ENCODE results near the gene GRIK4.

DNA sequence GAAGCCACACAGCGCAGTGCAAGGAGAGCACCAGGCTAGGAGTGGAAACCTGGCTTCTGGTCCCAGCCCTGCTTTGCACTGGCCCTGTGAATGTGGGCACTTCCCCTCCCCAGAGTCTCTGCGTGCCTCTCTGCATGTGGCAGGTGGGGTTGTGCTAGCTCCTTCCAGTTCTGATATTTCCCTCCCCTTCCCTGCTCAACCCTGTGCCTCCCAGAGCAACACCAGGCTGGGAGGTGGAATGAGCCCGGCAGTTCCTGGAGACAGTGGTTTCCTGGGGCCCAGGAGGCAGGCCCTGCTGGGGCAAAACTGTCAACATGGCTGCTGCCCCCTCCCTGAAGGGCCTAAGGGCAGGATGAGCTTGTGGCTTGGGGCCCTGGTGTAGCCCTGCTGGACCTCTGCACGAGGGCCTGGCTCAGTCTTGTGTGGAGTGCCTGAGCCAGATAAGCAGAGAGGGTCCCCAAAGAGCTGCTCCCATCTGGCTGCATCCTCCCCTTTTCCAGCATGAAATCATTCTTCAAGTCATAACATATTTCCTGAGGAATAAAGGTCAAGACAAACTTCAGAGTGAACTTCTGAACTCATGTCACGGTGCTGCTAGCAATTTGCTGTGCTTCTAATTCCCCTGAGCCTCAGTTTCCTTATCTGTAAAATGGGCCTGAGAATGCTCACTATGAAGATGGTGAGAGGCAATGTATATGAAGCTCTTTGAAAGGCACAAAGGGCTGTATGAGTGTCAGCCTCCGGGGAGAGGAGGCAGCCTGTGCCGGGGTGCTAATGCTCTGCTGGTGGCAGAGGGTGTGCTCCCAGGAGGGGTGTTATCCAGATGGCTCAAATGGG, 116.0 kb downstream of the GRIK4 start:
- TF ChIP-seq CTCF (conservative IDR thresholded peaks at IDR 0.05; ENCODE audit: low read depth, low read length) (no peak), EZH2phosphoT487 (IDR thresholded peaks at IDR 0.05; ENCODE audit: borderline replicate concordance, low read length) (no peak), EZH2 (IDR thresholded peaks at IDR 0.05; ENCODE audit: low read length, unreplicated experiment) (no peak)

Data from PC-3 (cell line).